GM21528 (cell line): Measurements from ENCODE around the gene DISP2.

Source experiments
- ATAC-seq: cut with Tn5 transposase; IDR thresholded peaks from one replicate; pipeline ENCODE4 v1.9.1; 2021; ENCODE audit warnings: mild to moderate bottlenecking, moderate library complexity; ENCODE audit not compliant: unreplicated experiment, low FRiP score

Gene DISP2

DNA sequence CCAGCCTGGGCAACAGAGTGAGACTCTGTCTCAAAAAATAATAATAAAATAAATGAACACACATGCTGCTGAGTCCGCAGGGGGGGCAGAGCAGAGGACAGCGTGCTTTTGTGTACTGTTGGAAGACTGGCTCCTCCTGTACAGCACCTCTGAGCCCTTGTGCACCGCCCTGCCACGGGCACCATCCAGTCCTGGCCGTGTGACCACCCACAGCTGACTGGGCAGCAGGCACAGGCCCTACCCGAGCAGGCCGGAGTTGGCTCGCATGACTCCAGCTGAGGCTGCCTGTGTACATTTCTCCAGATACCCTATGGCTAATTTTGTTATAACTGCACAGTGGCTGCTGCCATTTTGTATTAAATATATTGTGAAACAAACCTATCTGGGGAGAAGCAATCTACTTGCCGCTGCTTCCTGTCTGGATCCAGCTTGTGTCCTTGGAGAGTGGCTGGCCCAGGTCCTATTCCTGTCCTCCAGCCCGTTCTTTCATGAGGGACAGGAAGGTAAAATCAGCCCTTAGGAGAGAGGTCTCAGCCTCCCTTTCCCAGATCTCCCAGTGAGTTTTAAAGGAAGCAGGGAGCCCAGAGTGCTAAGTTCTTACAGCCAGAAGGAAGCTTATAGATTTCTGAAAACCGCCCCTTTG, 62.2 kb downstream of the DISP2 start:
- ATAC-seq: no peak

DNA sequence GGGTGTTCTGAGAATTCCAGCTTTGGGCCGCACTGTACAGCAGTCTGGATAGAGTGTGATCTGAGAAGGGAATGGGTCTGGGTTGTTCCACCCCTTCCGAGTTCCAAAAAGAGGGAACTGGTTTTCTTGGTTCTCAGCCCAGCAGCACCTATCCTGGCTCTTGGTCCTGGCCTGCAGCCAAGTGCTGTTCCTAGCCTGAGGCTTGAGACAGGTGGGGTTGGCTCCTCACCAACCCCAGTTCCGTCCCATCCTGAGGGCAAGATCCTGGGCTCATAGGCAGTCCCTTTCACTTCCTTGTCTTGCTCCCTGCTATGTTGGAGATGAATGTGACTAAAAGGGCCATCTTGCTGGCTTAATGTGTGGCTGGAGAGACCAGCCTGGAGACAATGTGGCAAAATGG, 62.8 kb downstream of the DISP2 start:
- ATAC-seq: no peak

DNA sequence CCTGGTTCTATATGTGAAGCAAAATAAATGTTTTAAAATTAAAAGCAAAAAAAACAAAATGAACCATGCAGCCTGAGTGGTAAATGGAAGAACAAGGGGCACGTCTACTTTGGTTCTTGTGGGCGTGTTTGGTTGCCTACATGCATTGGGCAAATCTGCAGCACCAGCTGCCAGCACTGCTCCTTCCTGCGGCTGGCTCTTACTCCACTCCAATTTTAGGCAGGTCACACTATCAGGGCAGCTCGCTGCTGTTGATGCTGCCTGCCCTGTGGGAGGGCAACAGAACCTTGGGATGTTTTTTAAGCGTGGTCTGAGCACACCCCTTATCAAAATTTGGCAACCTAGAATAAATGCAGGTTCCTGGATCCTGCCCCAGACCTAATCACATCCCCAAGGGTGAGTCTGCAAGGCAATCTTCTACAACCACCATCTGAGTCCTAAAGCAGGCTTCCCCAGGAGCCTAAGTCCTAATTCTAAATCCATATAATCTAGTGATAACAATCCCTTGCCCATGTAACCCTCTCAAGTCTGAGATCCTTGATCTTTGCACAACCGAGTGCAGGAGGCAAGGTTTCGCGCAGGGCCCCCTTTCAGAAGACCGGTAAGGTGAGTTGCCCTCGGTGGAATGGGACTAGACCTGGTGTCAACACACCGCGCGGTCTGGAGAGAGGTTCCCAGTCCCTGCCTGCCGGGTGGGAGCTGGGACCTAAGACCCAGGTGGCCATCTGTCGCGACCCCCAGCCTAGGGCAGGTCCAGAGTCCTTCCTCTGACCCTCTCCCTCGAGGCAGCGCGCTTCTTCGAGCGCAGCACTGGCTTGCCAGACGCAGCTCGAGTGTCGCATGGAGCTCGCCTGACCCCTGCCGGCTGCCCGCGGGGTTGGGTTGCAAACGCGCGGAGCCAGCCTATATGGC, 63.5 kb downstream of the DISP2 start:
- ATAC-seq: peak; percentile 60

DNA sequence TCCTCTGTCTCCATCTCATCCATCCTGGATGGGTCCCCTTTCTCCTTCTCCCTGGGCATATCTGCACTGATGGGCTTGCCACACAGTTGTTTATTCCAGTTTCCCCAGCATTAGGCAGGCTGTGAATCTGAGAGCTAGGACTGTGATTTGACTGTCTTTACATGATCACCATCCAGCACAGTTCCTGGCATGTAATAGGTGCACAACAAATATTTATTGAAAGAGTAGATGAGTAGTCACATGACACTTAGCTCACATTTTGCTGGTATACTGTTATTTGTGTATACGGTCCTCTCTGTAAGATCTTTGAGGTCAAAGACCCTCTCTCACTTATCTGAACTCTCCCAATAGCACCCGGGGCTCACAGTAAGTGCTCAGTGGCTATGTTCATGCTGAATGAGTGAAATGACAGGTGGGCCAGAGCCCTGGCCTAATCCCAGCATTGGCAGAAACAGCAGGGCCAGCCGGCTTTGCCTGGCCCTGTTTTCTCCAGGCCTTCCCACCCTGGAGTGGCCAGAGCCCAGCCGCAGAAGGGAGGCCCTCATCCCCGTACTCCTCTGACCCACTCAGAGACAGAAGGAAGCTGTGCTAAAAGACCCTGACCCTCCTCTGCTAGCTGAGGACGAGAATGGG, 66.6 kb downstream of the DISP2 start:
- ATAC-seq: no peak

DNA sequence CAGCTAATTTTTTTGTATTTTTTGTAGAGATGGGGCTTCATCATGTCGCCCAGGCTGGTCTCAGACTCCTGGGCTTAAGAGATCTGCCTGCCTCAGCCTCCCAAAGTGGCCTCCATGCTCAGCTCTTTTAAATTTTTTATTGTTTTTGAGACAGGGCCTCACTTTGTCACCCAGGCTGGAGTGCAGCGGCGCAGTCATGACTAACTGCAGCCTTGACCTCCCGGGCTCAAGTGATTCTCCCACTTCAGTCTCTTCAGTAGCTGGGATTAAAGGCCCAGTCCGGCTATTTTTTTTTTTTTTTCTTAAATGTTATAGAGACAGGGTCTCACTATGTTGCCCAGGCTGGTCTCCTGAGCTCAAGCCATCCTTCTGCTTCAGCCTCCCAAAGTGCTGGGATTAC, 67.7 kb downstream of the DISP2 start:
- ATAC-seq: no peak

DNA sequence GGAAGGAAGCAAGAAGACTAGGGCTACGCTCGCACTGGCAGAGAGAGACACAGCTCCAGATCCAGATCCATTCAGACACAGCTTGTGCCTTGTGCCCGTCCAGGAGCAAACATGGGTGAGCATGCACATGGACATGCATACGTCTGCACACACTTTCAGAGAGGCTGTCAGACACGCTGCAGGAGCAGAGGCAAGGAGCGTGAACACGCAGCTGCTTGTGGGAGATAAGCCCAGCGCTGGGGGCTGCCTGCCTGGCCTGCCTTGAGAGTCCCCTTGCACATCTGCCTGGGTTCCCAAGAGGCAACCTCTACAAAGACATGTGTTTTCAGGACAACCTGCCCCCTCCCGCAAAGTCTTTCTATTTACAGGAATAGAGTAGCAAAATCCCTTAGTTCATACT, 69.2 kb downstream of the DISP2 start:
- no peak for ATAC-seq

DNA sequence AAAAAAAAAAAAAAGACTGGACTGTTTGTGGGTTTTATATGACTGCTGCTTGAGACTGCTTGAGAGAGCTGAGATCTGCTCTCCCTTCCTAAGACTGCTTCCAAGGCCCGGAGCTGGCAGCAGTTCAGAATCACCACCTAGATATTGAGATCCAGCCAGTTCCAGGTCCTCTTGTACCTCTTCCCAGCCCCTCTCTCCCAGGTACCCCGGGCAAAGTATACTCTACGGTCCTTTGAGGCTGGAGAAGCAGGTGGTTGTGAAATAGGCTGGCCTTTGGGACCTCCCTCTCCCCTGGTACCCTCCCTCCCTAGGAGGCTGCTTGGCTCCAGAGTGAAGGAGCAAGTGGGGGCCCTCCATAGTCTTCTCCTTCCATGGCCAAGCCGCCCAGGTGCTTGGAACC, 70.2 kb downstream of the DISP2 start:
- no peak for ATAC-seq
